Calu3 (cell line): ENCODE results near the gene KRT6A. TPM values are rescaled to one million over a fixed set of nuclear protein-coding genes. Genes with fewer than 3 reads are reported as not detected.

ENCODE experiments used
- BruUV-seq: library from RNA; stranded (reverse); fragments of 400-500 nt; replicated peaks from 2 replicates; lab custom pipeline; 2021; lab: Mats Ljungman, UMichigan
- CTCF ChIA-PET: fragments of 300-600 bp; sonication (Branson Sonifier 250); formaldehyde crosslinking; loops from one replicate; lab custom pipeline; 2022; ENCODE audit warnings: antibody characterized with exemption; lab: Charles Lee
- DNase-seq: peaks from one replicate; pipeline ENCODE4 v3.0.0; 2022
- H3K27ac Mint-ChIP-seq: one replicate; pipeline ENCODE4 v1.8.0; 2022; ENCODE audit warnings: mixed read lengths; ENCODE audit not compliant: unreplicated experiment
- H3K27me3 Mint-ChIP-seq: one replicate; pipeline ENCODE4 v1.8.0; 2022; ENCODE audit warnings: mixed read lengths; ENCODE audit not compliant: unreplicated experiment
- H3K36me3 Mint-ChIP-seq: one replicate; pipeline ENCODE4 v1.8.0; 2022; ENCODE audit warnings: mild to moderate bottlenecking, moderate library complexity, mixed read lengths; ENCODE audit not compliant: insufficient read depth, unreplicated experiment
- H3K4me1 Mint-ChIP-seq: one replicate; pipeline ENCODE4 v1.8.0; 2022; ENCODE audit warnings: mild to moderate bottlenecking, low read depth, mixed read lengths; ENCODE audit not compliant: unreplicated experiment
- H3K4me3 Mint-ChIP-seq: one replicate; pipeline ENCODE4 v1.8.0; 2022; ENCODE audit warnings: mild to moderate bottlenecking, low read depth, moderate library complexity, mixed read lengths; ENCODE audit not compliant: unreplicated experiment
- H3K9me3 Mint-ChIP-seq: one replicate; pipeline ENCODE4 v1.8.0; 2022; ENCODE audit warnings: low read depth, mixed read lengths; ENCODE audit not compliant: unreplicated experiment
- intact Hi-C: fragments of 100-400 bp; cut with micrococcal nuclease; formaldehyde crosslinking; loops from one replicate; pipeline ENCODE4 v1.10.0; 2022; ENCODE audit not compliant: unreplicated experiment
- total RNA-seq: library from RNA; stranded (reverse); gene quantifications from 2 replicates; pipeline ENCODE4 v1.2.3, GENCODE V29; 2022
- TF ChIP-seq, protein P1 (sequence below): fragments of 200-600 bp; IDR thresholded peaks from one replicate; pipeline ENCODE4 v1.8.0; 2022; ENCODE audit warnings: antibody characterized with exemption; ENCODE audit not compliant: unreplicated experiment

KRT6A gene
- total RNA-seq, 1 experiment from 2014 or later = 0.24 TPM

DNA sequence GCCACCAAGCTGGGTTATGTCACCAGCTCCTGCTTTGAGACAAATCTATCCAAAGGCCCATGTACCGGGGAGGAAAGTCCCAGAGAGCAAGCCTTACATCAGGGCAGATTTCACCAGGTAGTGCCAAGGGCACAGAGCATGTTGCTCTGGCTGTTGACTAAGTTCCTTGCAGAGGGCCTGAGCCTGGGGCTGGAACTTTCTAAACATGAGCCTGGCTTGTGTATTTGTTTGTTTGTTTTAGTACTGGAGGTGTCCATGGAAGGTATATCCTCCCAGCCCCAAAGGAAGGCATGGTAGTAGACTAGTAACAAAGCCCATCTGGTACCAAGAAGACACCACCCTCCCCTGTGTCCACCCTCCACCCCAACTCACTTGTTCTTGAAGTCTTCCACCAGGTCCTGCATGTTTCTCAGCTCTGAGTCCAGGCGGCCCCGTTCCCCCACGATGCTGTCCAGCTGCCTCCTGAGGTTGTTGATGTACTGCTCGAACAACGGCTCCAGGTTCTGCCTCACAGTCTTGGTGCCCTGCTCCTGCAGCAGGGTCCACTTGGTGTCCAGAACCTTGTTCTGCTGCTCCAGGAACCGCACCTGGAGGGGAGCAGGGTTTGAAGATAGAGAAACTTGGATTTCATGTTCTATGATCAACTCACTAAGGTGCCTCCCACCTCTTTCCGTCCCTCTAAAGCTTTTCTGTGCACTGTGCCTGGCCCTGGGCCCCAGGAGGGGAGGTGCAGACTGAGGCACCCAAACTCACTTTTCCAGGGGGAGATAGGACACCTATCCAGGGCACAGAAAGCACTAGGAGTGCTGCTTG lies 25.7 kb upstream of the KRT6A start:
- CTCF ChIA-PET = no interaction called here

DNA sequence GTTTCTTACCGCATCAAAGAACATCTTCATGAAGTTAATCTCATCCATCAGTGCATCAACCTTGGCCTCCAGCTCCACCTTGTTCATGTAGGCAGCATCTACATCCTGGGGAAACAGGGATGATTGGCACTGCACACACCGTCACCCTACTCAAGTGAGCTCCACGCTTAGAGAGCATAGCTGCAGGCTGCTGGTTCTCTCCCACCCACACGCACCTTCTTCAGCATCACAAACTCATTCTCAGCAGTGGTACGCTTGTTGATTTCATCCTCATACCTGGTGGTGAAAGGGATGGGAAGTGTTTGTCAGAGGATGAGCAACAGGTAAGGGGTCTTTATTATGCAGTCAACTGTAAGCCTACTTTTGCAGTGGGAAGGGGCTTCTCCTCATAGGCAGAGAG lies 24.8 kb upstream of the KRT6A start:
- peaks cover 45% of the 10 kb centered on the region for H3K27me3 Mint-ChIP-seq
- BruUV-seq = no TSS peak
- CTCF ChIA-PET = no interaction called here

More for the DNA sequence above, 25.7 kb upstream of the KRT6A start:
- intact Hi-C loops = no loop called here
- Mint-ChIP-seq H3K27ac (no peak overlapping the region), H3K27me3 (peaks cover 43% of the 10 kb centered on the region), H3K4me3 (no peak overlapping the region), H3K4me1 (peaks cover 12% of the 10 kb centered on the region), H3K9me3 (no peaks in the 10 kb centered on the region), H3K36me3 (no peaks in the 10 kb centered on the region)
- no peak for DNase-seq
- TF ChIP-seq, protein P1, sequence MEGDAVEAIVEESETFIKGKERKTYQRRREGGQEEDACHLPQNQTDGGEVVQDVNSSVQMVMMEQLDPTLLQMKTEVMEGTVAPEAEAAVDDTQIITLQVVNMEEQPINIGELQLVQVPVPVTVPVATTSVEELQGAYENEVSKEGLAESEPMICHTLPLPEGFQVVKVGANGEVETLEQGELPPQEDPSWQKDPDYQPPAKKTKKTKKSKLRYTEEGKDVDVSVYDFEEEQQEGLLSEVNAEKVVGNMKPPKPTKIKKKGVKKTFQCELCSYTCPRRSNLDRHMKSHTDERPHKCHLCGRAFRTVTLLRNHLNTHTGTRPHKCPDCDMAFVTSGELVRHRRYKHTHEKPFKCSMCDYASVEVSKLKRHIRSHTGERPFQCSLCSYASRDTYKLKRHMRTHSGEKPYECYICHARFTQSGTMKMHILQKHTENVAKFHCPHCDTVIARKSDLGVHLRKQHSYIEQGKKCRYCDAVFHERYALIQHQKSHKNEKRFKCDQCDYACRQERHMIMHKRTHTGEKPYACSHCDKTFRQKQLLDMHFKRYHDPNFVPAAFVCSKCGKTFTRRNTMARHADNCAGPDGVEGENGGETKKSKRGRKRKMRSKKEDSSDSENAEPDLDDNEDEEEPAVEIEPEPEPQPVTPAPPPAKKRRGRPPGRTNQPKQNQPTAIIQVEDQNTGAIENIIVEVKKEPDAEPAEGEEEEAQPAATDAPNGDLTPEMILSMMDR = no peak
- BruUV-seq = no TSS peak

DNA sequence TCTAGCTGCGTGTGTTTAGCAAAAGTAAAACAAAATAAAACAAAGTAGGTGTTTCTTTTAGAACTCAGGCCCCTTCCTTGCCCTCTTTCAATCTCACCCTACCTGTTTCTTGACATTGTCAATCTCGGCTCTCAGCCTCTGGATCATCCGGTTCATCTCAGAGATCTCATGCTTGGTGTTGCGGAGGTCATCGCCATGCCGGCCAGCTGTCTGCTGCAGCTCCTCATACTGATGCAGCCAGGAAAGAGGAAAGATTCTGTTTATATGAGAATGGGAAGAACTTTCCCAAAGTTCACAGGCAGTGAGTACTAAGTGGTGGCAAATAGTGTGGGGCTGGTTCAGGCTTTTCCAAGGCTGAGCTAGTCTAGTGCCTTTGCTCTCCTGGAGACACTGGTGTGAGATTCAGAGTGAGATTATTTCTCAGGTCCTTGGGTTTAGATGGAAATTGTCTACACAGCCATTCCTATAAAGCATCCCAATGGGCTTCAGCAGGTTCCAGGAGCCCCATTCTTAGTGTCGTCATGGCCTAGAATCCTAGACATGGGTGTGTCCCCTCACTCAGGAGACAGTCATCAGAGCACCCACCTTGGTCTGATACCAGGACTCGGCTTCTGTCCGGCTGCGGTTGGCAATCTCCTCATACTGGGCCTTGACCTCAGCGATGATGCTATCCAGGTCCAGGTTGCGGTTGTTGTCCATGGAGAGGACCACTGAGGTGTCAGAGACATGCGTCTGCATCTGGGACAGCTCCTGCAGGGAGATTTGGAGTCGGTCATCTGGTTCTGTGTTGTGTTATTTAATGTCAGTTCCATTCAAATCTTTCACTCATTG lies 24.2 kb upstream of the KRT6A start:
- Mint-ChIP-seq H3K27ac (no peak overlapping the region), H3K27me3 (peaks cover 45% of the 10 kb centered on the region), H3K36me3 (no peaks in the 10 kb centered on the region), H3K4me1 (peaks cover 5% of the 10 kb centered on the region), H3K4me3 (no peak overlapping the region), H3K9me3 (no peaks in the 10 kb centered on the region)
- no TSS peak for BruUV-seq
- DNase-seq = no peak
- intact Hi-C loops = no loop called here
- TF ChIP-seq, protein P1 = no peak
- CTCF ChIA-PET = interaction anchor here (0.5 kb wide), 1 partner anchor 393 kb away, joined by 3 read pairs; no protein-coding TSS in a partner anchor

More for the DNA sequence above, 24.8 kb upstream of the KRT6A start:
- no peak for DNase-seq
- TF ChIP-seq, protein P1 = no peak
- Mint-ChIP-seq H3K36me3 (no peaks in the 10 kb centered on the region), H3K27ac (no peak overlapping the region), H3K4me3 (no peak overlapping the region), H3K4me1 (peaks cover 11% of the 10 kb centered on the region), H3K9me3 (no peaks in the 10 kb centered on the region)
- intact Hi-C loops = no loop called here

DNA sequence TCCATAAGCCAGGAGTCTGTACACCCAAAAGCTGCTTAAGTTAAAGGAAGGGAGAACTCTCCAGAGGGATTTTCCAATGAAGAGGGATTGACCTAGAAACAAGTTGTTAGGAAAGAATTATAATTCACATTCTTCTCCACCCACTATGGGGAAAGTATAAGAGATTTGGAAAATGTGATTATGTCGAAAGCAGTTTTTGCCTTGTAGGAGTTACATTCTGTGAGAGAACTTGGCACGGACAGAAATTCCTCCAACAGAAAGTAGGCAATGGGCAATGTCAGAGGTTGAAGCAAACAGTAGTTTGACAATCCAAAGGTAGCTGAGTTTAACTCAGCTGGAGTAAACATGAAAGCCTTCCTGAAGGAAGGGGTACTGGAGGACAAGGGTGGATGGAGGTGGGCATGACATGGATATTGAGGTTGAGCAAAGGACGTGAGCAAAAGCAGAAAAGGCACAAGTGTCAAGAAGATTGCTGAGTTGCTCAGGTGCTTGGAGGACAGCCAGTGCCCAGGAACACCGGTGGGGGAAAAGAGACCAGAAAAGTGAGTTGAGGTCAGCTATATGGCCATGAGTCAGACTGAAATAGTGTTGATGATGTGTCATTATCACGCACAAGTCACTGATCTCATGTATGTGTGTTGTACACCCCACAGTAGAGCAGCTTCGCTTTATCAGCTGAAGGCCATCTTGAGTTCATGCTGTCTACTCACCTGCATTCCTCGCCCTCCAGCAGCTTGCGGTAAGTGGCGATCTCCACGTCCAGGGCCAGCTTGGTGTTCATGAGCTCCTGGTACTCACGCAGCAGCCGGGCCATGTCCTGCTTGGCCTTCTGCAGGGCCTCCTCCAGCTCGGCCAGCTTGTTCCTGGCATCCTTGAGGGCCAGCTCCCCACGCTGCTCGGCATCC lies 23.1 kb upstream of the KRT6A start:
- no peaks in the 10 kb centered on the region for H3K36me3 Mint-ChIP-seq
- intact Hi-C loops = no loop called here
- no peak overlapping the region for H3K27ac Mint-ChIP-seq
- DNase-seq = no peak
- BruUV-seq = no TSS peak
- H3K9me3 Mint-ChIP-seq = no peaks in the 10 kb centered on the region
- CTCF ChIA-PET = interaction anchor here (0.5 kb wide), 1 partner anchor 392 kb away, joined by 3 read pairs; no protein-coding TSS in a partner anchor
- TF ChIP-seq, protein P1 = no peak
- peaks cover 45% of the 10 kb centered on the region for H3K27me3 Mint-ChIP-seq
- H3K4me1 Mint-ChIP-seq = no peaks in the 10 kb centered on the region
- no peak overlapping the region for H3K4me3 Mint-ChIP-seq
